OCI-LY1 (cell line): ENCODE data around the gene COL23A1.

Experiments
- EZH2 ChIP-seq: fragments of 200-600 bp; sonication (generic), shearing (Covaris generic); IDR thresholded peaks from 2 replicates; pipeline ENCODE4 v1.8.0; 2017; ENCODE audit warnings: borderline replicate concordance, mixed run types, mild to moderate bottlenecking, antibody characterized with exemption, low read length, moderate library complexity, mixed read lengths
- TF ChIP-seq, protein P1 (sequence below): fragments of 200-600 bp; sonication (generic), shearing (Covaris generic); IDR thresholded peaks from 2 replicates; pipeline ENCODE4 v1.5.1; 2017; ENCODE audit warnings: mild to moderate bottlenecking, antibody characterized with exemption, low read length, moderate library complexity, mixed read lengths

DNA sequence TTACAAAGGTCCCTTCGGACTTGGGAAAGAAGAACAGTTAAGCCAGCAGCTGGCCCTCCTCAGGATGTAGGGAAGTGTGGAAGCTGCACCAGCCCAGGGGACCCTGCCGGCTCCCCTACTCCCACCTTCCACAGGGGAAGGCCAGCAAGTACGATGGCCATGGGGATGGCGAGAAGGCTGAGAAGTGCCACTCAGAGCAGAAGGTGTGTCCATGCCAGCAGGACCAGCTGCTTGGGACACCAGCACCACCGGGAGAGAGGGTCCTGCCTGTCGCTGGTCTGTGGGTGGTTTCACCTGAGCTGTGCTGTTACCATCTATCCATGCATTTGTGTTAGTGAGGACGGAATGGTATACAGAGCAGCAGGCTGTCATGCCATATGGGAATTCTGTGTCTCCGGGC is 209.0 kb downstream of the COL23A1 start:
- TF ChIP-seq, protein P1, sequence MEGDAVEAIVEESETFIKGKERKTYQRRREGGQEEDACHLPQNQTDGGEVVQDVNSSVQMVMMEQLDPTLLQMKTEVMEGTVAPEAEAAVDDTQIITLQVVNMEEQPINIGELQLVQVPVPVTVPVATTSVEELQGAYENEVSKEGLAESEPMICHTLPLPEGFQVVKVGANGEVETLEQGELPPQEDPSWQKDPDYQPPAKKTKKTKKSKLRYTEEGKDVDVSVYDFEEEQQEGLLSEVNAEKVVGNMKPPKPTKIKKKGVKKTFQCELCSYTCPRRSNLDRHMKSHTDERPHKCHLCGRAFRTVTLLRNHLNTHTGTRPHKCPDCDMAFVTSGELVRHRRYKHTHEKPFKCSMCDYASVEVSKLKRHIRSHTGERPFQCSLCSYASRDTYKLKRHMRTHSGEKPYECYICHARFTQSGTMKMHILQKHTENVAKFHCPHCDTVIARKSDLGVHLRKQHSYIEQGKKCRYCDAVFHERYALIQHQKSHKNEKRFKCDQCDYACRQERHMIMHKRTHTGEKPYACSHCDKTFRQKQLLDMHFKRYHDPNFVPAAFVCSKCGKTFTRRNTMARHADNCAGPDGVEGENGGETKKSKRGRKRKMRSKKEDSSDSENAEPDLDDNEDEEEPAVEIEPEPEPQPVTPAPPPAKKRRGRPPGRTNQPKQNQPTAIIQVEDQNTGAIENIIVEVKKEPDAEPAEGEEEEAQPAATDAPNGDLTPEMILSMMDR: no peak
- no peak for TF ChIP-seq EZH2
